GM21717 (cell line): ENCODE results near the gene CHCHD5.
A peak's percentile ranks its signal among the peaks of the same experiment; 100 is the strongest.
"Not testable (repeated sequence)": the region's sequence is repeated elsewhere in the genome, so short reads cannot be mapped to it uniquely, and the experiment has no call there.

Experiments used
- ATAC-seq: cut with Tn5 transposase; IDR thresholded peaks from one replicate; pipeline ENCODE4 v1.9.1; 2021; ENCODE audit warnings: mild to moderate bottlenecking, moderate library complexity; ENCODE audit not compliant: unreplicated experiment

Gene CHCHD5, protein sequence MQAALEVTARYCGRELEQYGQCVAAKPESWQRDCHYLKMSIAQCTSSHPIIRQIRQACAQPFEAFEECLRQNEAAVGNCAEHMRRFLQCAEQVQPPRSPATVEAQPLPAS

GRCh38 chr2:112584134-112584890 is at the start of gene CHCHD5:
TSS of gene CHCHD5 (plus strand) at chr2:112584609. CDS start at chr2:112584648, 39 bp downstream.
- peak; percentile 81 for ATAC-seq

DNA sequence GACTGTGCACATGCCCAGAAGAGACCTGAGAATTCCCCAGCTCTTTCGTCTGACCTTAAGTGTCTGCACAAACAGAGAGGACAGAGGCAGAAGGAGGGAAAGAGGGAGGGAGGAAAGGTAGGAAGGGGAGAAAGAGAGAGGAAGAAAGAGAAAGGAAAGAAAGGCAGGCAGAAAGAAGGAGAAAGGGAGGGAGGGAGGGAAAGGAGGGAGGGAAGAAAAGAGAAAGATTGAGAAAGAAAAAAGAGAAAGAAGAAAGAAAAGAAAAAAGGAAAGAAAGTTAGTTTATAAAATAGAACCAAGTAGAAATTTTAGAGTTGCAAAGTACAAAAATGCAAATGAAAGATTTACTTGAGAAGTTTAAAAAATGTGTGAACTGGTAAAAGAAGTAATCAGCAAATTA is 49.6 kb upstream of the CHCHD5 start:
- no peak for ATAC-seq

GRCh38 chr2:112536665-112537064 is 47.7 kb upstream of the CHCHD5 start:
- not testable (repeated sequence) for ATAC-seq

DNA sequence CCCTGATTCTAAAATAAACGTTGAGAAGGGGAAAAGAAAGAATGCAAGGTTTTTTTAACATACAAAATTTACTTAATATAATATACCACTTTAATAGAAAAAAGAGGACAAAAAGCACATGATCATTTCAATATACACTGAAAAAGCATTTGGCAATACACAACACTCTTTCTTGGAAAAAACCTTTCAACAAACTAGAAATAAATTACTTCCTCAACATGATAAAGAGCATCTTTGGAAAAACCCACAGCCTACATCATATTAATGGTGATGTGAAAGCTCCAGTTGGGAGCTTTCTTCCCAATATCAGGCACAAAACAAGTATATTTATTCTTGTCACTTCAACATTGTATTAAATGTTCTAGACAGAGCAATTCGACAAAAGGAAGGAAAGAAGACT is 45.1 kb upstream of the CHCHD5 start:
- ATAC-seq, result no peak

GRCh38 chr2:112540906-112541305 is 43.5 kb upstream of the CHCHD5 start:
- no peak for ATAC-seq

- peak; percentile 65 for ATAC-seq
These were observed 42.9 kb upstream of the CHCHD5 start for GRCh38 chr2:112541315-112542122.

GRCh38 chr2:112542123-112542983 is 42.1 kb upstream of the CHCHD5 start, which contains the start of gene POLR1B:
TSS of gene POLR1B (plus strand) at chr2:112542465. CDS start at chr2:112542495, 30 bp downstream.
- peak; percentile 81 for ATAC-seq

GRCh38 chr2:112542984-112543661 is 41.3 kb upstream of the CHCHD5 start:
- no peak for ATAC-seq

DNA sequence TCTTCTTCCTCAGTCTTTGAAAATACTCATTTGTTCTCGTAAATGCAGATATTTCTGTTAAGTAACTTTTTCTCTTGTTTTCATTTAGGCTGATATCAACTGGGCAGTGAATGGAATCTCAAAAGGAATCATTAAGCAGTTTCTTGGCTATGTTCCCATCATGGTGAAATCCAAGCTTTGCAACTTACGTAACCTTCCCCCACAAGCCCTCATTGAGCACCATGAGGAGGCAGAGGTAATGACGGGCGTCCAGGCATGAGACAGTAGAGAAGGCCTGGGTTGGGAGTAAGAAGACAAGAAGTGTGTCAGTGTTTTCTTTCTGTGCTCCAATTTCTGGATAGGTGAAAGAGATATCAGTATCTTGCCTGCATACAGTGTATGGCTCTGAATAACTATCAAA is 37.1 kb upstream of the CHCHD5 start:
- ATAC-seq, result no peak

- ATAC-seq, result no peak
These were observed 35.4 kb upstream of the CHCHD5 start for GRCh38 chr2:112548980-112549379.

GRCh38 chr2:112566104-112566503 is 18.3 kb upstream of the CHCHD5 start:
- no peak for ATAC-seq

GRCh38 chr2:112566508-112566907 is 17.9 kb upstream of the CHCHD5 start:
- ATAC-seq, result not testable (repeated sequence)

DNA sequence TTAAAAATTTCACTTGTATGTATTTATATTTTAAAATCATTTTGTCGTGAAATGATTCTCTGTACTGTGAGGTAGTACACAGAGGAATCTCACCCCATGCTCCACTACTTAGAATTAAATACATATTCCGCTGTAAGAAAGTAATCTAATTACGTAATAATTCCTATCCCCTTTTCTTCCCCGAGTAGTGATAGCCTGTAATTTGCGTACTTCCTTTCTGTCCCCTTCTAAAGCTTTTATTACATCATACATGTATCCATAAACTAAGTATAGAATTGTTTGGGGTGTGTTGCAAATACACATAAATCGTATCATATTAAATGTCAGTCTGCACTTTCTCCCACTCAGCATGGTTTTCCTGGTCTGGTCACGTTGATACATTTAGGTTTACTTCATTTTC is 12.4 kb upstream of the CHCHD5 start:
- ATAC-seq, result no peak

- ATAC-seq, result no peak
These were observed 6.7 kb upstream of the CHCHD5 start for GRCh38 chr2:112577756-112578155.

GRCh38 chr2:112579241-112579640 is 5.2 kb upstream of the CHCHD5 start:
- no peak for ATAC-seq

- ATAC-seq, result no peak
These were observed 4.3 kb upstream of the CHCHD5 start for GRCh38 chr2:112580084-112580483.

- no peak for ATAC-seq
These were observed 2.1 kb upstream of the CHCHD5 start for GRCh38 chr2:112582314-112582746.

GRCh38 chr2:112583497-112584133 is 794 bp upstream of the CHCHD5 start:
- peak; percentile 4 for ATAC-seq

- ATAC-seq, result no peak
These were observed 462 bp downstream of the CHCHD5 start for GRCh38 chr2:112584891-112585250.

- no peak for ATAC-seq
These were observed 991 bp downstream of the CHCHD5 start for GRCh38 chr2:112585400-112585799.
